ENCODE measurements around the gene MIS18A.

Gene MIS18A

GRCh38 chr21:32233722-32234301, 45.0 kb downstream of the MIS18A start:
- no peak for TF ChIP-seq CTCF (IDR thresholded peaks at IDR 0.05)

- no peak for TF ChIP-seq CTCF (IDR thresholded peaks at IDR 0.05)
These were observed 45.7 kb downstream of the MIS18A start for GRCh38 chr21:32233055-32233546.

- TF ChIP-seq CTCF (IDR thresholded peaks at IDR 0.05) = no peak
These were observed 52.4 kb downstream of the MIS18A start for GRCh38 chr21:32226444-32226843.
